ENCODE results near the gene ZBTB16.

ZBTB16 gene

DNA sequence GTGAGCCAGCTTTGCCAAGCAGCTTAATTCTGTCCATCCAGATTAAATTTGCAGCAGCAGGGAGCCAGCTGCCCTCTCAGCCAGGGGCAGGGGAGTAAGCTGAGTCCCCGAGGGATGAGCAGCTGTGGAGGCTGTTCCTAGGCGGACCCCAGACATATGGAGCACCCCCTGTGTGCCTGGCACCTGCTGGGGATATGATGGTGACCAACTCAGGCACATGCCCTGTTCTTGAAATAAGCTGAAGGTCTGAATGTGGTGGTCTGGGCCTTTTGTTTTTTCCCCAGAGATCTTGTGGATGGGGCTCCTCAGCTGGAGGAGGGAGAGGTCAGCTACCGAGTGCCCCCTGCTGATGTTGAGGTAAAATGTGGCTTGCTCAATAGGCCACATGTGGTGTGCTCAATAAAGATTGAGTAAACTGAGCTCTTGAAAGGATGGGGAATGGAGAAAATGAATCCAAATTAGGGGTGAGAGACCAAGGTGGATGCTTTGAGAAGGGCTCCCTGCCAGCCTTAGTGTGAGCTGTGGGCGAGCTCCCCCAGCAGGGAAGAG, 133.4 kb downstream of the ZBTB16 start:
- DNase-seq, result peak; percentile 57

DNA sequence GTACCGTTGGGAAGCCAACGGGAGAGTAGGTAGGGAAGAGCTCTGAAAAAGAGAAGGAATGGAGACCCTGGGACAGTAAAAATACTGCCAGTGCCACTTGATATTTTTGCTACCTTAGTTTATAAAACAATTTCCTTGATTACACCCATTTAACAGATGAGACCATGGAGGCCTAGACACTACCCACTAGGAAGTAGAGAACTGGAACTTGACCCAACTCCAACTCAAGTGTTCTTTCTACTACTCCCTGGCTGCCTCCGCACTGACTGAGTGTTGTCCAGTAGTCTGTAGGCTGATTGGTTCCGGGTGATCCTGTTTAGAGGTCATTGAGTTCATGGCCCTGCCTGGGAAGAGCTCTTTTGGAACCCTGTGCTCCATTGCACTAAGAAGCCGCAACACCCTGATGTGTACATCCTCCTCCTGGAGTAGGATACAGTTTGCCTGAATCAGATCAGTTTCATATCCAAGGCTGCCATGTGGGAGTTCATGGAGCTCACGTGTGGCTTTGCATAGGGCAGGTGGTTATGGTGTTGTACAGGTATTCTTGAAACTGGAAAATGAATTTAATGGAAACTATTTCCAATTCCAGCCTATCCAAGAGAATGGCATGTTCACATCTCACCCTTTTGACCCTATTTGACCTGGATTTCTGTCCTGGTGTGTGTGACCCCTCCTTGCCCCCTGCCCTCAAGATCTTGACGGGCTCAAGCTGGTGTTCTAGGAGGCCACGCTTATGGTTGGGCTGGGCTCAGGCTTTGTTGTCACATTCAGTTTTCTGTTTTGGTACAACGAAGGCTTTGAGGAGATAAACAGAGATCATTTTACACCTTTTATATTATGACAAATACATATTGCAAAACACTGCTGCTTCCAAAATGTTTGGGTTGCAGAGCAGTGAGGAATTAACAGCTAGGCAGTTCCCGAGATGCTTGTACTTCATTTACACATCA, 134.5 kb downstream of the ZBTB16 start:
- DNase-seq, result peak; percentile 36

DNA sequence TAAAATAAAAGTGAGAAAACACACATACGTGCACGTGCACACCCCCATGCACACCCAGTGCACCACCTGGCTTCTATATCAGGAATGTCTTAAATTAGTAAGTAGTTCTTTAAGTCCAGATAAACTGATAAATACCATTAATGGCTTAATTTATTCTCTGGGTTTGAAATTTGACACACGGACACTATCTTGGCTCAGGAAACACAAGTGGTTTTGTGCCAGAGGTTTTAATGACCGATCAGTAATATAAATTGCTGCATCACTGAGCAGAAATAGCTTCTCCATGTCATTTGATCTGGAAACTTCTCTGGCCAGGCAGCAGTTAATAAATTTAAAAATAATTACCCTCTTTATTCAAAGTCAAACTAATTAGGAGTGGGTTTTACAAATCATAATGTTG, 135.2 kb downstream of the ZBTB16 start:
- peak; percentile 38 for DNase-seq

DNA sequence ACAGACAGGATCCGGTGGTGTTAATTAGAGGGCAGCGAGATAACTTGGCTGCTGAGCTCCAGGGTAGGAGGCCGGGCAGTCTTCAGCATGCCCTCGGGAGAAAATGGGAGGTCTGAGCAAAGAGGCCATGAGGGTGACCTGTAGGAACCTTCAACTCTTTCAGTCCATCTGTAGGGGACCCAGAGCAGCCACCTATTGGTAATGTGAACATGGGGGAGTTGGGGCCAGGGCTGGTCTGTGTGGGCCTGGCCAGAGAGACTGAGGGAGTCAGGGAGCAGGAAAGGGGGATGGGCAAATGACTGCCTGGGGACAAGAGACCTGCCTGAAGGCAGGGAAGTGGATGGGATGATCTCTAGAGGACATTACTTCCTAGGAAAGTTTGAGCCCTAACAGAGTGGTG, 135.6 kb downstream of the ZBTB16 start:
- DNase-seq, result no peak

DNA sequence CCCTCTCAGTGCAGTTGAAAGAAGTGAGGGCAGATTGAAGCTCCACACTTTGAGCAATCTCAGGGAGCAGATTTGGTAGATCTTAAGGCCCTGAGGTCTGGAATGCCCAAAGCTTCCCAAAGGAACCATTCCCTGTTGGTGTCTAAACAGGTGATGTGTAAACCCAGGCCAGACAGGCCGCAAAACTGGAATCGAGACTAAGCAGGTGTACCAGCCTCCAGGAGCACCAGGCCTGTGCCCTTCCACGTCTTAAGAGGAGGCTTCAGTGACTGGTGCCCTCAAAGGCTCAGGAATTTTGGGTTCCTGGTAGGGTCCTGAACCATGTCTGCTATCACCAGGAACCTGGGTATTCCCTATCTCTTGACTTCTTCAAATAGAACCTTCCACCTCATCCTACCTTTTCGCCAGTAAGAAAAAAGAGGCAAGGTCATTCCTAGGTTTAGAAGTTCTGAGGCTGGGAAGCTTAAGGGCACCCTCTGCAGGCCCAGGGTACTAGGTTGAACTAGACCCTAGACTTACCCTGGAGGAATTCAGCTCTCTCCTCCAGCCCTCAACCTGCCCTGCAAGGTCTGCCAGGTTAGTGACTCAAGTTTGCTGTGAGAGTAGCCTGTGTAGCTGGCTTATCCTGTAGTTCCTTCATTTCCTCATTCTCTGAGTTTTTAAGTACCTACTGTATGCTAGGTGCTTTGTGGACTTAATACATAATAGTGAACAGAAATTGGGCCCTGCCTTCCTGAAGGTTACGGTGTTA, 136.6 kb downstream of the ZBTB16 start:
- peak; percentile 52 for DNase-seq

DNA sequence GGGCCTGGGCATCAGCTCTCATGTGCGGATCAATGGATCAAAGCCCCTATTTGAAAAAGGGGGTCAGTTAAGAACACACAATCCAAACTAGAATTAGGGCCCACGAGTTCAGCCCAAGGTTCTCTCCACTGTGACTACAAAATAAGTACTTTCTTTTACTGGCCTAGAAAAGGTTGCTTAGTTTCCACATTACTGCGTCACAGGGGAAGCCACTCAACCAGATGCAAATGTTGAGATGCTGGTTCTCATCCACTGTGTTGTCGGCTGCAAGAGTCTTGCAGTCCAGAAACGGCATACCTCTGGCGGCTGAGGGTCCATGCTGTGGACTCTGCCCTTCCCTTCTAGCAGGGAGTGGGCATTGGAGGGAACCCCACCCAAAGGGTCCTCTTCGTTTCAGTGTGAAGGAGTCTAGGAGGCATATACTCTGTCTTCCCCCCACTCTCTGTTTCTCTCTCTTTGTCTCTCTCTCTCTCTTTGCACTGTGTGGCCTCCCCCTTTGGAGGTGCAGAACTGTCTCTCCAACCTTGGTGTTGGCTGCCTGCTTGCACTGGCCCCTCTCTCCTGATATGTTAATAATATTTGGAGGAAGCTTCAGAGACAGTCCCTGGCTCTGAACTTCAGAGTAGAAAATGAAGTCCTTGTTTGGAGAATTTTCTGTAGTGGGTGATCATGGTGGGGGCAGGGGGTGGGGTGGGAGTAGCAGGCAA, 137.6 kb downstream of the ZBTB16 start:
- no peak for DNase-seq

DNA sequence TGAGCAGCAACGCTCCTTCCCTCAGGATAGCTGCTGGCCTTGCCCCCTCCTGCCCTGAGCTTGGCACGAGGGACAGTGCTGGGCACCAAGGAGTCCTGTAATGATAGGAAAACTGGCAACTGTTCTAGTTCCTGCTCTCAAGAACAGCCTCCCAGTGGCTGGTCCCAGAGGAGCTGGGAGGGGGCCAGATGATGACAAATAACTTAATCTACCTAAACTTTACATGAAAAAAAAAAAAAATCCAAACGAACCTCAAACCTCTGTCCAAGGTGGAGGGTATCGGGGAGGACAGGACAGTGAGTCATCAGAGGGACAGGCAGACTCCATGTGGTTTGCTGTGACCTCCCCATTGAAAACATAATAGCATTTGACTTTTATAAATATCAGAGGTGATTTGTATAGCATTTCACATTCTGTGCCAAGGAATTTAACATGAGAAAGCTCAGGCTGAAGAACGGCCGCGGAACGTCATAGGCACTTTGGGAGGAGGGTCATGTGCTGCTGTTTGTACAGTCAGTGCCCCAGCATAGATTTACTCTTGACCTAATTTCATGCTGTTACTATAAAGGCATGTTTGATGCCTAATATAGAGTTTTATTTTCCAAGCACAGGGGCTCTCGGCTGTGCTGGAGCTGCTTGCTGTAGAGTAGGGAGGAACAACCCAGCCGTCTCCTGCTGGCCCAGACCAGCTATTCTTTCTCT, 138.4 kb downstream of the ZBTB16 start:
- DNase-seq, result no peak

DNA sequence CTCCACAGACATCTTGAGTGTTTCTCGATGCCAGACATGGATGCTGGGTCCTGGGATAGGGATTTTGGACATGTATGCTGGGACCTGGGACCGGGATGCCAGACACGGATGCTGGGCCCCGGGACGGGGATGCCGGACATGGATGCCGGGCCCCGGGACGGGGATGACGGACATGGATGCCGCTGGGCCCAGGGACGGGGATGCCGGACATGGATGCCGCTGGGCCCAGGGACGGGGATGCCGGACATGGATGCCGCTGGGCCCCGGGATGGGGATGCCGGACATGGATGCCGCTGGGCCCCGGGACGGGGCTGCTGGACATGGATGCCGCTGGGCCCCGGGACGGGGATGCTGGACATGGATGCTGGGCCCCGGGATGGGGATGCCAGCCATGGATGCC, 139.5 kb downstream of the ZBTB16 start:
- no peak for DNase-seq

DNA sequence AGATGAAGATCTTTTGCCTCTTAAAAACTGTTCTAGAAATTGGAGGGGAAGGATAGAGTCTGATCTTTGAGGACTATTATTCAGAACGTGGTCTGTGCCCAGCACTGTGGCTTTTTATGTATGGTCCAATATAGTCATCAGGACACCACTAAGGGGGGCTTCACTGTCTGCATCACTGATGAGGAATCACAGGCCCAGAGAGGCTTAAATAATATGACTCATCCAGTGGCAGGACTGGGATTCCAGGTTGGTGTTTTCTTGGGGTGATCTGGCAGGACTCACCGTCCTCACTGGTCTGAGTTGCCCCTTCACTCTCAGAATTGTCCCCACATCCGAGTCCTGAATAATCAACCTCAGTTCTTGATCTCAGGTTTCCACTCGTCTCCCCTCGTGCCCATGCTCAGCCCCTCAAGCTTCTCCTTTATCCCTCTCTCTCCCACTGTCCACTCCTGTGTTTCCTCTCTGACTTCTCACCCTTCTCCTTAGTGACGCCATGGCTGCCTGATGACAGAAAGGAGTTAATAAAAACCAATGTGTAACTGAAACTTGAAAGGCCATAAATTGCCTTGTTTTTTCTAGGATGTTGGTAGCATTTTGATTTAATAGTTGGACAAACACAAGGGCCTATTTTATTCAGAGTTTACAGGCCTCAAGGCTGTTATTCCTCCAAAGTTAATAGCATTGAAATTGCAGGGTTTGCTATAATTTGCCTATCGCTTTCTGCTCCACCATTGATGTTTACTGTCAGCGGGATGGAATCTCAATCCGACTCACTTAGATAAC, 141.0 kb downstream of the ZBTB16 start:
- no peak for DNase-seq

DNA sequence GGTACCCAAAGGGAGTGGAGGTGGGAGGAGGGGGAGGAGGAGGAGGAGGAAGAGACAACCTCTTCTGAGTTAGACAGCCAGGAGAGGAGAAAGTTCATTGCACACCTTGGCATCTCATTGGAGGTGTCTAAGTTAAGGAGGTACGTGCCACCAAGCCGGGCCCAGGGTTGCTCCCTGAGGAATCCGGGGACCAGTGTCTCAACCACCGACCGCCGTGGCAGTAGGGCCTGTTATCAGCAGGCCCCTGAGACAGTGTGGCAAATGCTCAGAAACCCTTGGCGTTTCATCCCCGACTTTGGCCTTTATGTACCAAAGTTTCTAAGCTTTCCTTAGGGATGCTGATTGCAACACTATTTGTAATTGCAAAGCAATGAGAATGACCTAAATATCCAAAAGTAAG, 141.7 kb downstream of the ZBTB16 start:
- DNase-seq, result no peak

DNA sequence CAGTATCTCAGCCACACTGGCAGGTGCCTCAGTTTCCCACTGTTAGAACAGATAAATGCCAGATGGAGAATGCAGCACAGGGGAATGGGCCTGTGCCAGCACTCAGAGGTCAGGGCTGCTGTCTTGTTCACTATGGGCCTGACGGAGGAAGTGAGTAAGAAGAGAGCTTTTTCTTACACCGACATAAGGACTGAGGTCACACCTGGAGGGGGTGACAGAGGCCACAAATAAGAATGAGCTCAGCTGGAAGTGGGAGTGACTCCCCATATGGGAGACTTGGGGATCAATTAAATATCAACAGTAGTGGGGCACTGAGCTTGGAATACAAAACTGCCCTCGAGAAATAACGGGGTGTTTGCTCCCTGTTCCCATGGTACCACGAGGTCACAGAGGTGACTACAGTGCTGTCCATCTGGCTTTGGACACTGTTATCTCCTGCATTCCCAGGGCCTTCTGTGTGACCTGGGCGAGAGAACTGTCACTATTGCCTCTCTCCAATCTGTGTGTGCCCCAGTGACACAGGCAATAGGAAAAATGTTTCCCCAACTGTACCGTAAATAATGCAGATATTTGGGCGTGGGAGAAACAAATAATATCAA, 142.6 kb downstream of the ZBTB16 start:
- DNase-seq, result no peak

DNA sequence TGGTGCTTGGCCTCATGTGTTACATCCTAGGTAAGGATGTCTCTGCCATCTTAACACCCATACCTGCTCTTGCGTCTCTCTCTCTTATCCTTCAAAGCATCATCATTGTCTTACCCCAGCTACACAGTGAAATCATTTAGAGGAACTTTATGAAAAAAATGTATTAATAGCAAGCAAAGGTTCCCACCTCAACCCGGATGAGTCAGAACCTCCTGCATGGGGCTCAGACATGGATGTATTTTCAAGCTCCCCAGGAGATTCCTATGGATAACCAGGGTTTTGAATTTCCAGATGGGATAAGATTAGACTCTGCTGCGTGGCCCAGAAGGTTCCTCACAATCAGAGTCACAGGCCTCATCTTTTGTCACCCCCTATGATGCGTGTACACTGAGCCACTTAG, 147.6 kb downstream of the ZBTB16 start:
- no peak for DNase-seq

DNA sequence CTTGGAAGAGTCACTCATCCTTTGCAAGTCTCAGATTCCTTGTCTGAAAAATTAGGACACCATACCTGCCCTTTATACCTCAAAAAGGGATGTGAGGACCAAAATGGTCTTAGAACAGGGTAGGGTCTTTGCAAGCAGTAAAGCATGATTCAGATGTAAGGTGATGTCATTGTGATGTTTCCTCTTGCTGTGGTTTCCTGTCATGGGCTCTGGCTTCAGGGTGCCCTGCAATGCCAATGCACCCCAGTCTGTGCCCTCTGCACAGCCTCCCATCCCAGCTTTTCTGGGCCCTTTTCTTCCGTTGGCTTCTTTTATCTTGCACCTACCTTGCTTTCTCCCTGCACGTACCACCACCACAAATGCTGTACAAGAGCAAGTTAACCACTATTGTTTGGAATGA, 148.9 kb downstream of the ZBTB16 start:
- DNase-seq, result peak; percentile 51

DNA sequence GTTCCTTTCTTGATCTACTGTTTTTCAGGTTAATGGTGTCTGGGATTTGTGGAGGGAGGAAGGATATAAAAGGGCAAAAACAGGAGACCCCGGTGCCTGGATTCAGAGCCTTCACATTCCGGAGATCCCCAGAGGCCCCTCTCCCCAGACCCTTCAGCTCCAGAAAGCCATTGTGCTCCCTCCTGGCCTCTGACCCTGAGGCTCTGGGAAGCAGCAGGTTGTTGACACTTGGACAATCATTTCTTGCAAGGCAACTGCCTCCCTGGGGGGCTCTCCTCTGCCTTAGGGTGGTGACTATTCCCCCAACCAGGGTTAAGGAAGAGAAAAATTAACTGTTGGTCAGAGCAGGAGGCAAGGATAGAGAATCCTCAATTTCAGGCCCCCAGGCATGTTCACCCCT, 149.8 kb downstream of the ZBTB16 start:
- DNase-seq, result no peak

DNA sequence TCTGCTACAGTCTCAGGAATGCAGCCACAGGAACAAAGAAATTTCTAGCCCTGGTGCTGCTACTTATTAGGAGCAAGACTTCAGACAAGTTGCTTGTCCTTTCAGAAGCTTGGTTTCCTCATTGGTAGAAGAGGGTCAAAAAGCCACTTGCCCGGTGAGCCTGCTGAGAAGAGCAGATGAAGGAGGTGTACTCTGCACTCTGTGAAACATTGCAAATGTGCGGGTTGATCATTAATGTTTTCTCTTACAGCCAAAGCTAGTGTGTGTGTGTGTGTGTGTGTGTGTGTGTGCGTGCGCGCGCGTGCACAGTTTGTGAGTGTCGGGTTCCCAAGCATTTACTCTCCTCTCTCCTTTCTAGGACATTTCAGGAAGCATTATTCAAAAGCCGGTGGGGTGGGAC, 150.4 kb downstream of the ZBTB16 start:
- no peak for DNase-seq

DNA sequence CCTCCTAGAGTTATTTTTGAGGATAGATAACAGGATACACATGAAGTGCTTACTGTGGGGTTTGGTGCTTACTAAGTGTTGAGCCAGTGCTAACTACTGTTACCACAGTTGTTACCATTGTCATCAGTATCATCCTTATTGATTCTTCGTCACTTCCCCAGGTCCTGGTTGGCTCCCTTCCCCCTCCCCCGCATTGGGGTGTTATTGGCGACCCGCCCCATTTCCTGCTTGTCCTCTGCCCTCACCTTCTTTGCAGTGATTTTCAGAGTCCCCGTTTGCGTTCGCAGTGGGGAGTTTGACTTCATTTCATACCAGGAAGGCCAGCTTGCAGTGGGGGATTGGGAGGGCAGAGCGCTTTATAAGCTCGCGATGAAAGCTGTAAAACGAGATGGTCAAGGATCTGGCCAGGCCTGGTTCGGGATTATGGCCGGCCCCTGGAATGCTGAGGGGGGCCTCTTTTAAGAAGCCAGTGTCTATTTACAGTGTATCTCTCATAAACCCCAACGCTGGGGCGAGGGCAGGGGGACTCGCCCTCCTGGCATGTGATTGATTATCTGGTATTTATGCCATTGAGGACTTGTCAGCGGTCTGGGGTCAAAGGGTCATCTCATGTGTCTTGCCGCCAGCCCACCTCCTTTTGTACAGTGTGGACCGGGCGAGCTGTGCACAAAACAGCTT, 152.1 kb downstream of the ZBTB16 start:
- DNase-seq, result no peak

DNA sequence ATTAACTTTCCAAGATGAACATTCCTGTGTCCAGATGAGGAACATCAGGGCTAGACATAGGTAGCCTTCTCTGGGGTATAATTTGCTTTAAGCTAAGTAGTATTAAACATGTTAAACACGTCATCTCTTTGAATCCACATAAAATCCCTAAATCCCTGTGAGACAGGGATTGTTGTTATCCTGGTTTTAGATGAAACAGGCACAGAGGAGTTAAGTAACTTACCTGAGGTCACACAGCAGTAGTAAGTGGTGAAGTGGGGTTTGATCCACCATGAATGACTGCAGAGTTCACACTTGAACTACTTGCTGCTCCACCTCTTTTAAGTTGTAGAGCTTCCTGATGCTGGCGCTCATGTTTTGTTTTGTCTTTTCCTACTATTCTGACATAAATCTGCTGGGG, 154.1 kb downstream of the ZBTB16 start:
- DNase-seq, result no peak

DNA sequence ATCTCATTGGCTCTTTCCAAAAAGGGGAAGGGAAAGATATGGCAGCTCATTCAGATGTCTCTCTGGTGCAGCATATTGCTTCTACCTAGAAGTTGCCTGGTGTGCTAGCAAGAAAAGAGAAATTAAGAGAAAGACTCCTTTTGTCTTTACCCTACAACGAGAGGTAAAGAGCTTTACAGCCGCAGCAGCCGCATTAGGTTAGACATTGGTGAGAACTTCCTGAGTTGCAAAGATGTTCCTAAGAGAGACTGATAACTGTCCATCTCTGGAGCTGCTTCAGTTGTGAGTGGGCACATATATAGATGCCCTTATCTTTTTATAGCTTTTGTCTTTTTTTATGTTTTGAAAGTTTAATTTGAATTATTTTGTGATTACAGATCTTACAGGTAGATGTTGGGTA, 155.9 kb downstream of the ZBTB16 start:
- peak; percentile 78 for DNase-seq

DNA sequence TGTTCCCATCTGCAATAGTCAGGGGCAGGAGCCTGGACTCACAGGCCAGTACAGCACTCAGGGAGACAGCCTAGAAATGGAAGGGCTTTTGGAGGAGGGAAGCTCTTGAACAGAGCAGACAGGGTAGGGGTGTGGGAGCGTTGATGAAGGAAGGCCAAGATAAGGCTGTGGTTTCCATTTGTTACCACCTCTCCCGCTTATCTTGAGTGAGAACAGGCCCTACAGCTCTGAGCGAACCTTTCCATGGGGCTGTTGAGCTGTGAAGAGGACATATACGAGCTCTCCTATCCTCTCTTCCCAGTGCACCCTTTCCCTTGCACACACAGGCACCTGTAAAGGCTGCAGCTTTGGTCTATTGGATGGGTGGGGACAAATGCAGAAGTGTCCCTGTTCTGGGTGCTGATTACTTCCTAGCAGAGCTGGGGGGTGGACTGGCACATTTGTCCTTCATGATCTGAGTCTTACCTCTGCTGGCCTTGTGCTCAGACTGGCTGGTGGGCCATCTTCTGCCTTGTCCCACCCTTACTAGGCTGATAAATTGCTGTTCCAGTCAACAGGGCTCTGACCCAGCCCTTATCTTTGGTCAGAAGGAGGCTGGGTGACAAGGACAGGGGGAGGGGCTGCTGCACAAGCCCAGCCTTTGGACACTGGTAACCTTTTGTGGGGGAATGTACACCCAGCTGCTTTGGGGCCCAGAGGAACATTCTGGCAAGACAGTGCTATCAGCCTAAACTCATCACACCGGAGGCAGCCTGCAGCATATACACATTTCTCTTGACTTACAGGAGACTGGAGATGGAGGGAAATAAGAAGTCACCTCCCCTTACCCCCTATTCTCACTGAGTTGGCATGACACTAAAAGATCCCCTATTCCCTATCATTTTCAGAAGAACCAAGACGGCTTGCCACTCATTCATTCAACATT, 156.6 kb downstream of the ZBTB16 start:
- peak; percentile 98 for DNase-seq

DNA sequence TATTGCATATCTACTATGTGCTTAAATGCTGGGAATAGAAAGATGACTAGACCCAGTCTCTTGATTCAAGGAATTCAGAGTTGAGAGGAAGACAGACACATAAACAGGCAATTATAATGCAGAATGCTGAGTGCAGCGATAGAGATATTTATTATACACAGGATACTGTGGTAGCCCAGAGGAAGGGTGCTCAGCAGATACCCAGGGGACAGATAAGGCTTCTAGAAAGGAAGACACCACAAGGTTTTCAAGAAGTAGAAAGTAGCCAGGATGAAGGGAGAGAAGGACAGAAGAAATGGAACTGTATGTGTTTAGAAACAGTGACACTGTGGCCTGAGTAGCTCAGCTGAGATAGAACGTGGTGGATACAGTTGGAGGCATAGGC, 157.3 kb downstream of the ZBTB16 start:
- peak; percentile 95 for DNase-seq
